ENCODE results near the gene AK2. TPM values are rescaled to one million over a fixed set of nuclear protein-coding genes. Genes with fewer than 3 reads are reported as not detected.

The AK2 gene
- total and polyA plus RNA-seq, 2 donors (not counting 1 experiment from before 2014, with no cell fraction given): 62.6 to 141 TPM

- no peaks in the 10 kb centered on the region for H3K79me2 ChIP-seq (ENCODE audit: control insufficient read depth, insufficient read depth, low read length)
- no peaks in the 10 kb centered on the region for H3K9me3 ChIP-seq (ENCODE audit: control insufficient read depth, insufficient read depth, low read depth, low read length)
- no peak overlapping the region for H3K4me2 ChIP-seq (ENCODE audit: extremely low read depth, insufficient read depth, low read length)
- no peaks in the 10 kb centered on the region for H3K36me3 ChIP-seq (ENCODE audit: control insufficient read depth, insufficient read depth, low read length)
- no peak overlapping the region for H3K4me3 ChIP-seq (replicated peaks in 1 of 4; ENCODE audit: control extremely low read depth in 1 of 4, insufficient read depth in 1 of 4, low read depth in 3 of 4, low read length in 4 of 4)
- DNase-seq (ENCODE audit: low read depth in 2 of 2): no peak
- H3K9ac ChIP-seq (ENCODE audit: insufficient read depth, low read length): no peak overlapping the region
- peaks cover 19% of the 10 kb centered on the region for H3K4me1 ChIP-seq (ENCODE audit: control insufficient read depth, extremely low read depth, insufficient read depth, low read length)
- no peak overlapping the region for H3K27ac ChIP-seq (ENCODE audit: insufficient read depth, low read length)
- H2AFZ ChIP-seq (ENCODE audit: low read length): no peak overlapping the region
- H4K20me1 ChIP-seq (ENCODE audit: control insufficient read depth, extremely low read depth, insufficient read depth, low read length): no peaks in the 10 kb centered on the region
- no peak for TF ChIP-seq EZH2 (IDR thresholded peaks at IDR 0.05; ENCODE audit: low read length, missing control alignments)
- no peak for TF ChIP-seq CTCF (conservative IDR thresholded peaks at IDR 0.05 in 1 of 2, IDR thresholded peaks at IDR 0.05 in 1 of 2; ENCODE audit: low read depth in 1 of 2, low read length in 2 of 2)
- no peaks in the 10 kb centered on the region for H3K27me3 ChIP-seq (ENCODE audit: control insufficient read depth, insufficient read depth, low read length)
These were observed 51.5 kb downstream of the AK2 start for GRCh38 chr1:32985226-32985625.

DNA sequence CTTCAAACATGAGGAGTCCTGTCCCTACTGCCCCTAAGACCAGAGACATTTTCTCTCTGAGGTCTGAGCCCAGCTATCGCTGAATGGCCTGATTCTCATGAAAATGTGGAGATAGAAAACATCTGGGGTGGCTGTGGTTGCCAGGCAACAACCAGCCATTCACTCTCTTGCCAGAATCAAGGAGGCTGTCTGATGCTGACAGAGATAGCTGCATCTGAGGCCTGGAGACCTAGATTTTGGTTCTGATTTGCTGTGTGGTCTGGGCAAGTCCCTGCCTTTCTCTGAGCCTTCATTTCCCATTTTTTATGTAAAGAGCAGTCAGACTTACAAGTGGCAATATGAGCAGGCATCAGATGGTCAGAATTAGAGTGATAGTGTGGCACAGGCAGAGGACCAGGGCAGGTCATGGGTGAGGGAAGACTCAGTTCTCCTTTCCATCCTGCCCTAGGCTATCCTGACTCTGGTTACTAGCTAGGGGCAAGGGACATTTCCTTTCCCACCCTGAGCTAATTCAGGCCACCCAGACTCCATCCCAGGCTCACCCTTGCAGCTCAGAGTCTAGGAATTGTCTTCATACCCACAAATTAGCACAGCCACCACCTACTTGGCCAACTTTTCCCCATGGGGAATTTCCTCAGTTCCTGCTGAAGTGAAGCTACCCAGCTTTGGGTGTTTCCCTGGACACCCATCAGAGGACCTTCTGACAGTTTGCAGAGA, 52.1 kb downstream of the AK2 start:
- Histone ChIP-seq H3K27ac (ENCODE audit: insufficient read depth, low read length) (peak overlapping the region; percentile 68), H3K9ac (ENCODE audit: insufficient read depth, low read length) (no peak overlapping the region), H2AFZ (ENCODE audit: low read length) (no peak overlapping the region)

GRCh38 chr1:32984090-32984454, 52.6 kb downstream of the AK2 start:
- Histone ChIP-seq H3K4me2 (ENCODE audit: extremely low read depth, insufficient read depth, low read length) (peak overlapping the region; percentile 56), H3K27ac (ENCODE audit: insufficient read depth, low read length) (peak overlapping the region; percentile 68), H3K27me3 (ENCODE audit: control insufficient read depth, insufficient read depth, low read length) (no peaks in the 10 kb centered on the region), H3K4me1 (ENCODE audit: control insufficient read depth, extremely low read depth, insufficient read depth, low read length) (peaks cover 13% of the 10 kb centered on the region), H3K9ac (ENCODE audit: insufficient read depth, low read length) (no peak overlapping the region), H4K20me1 (ENCODE audit: control insufficient read depth, extremely low read depth, insufficient read depth, low read length) (no peaks in the 10 kb centered on the region), H3K9me3 (ENCODE audit: control insufficient read depth, insufficient read depth, low read depth, low read length) (no peaks in the 10 kb centered on the region), H3K36me3 (ENCODE audit: control insufficient read depth, insufficient read depth, low read length) (no peaks in the 10 kb centered on the region), H2AFZ (ENCODE audit: low read length) (no peak overlapping the region), H3K79me2 (ENCODE audit: control insufficient read depth, insufficient read depth, low read length) (no peaks in the 10 kb centered on the region), H3K4me3 (replicated peaks in 1 of 4; ENCODE audit: control extremely low read depth in 1 of 4, insufficient read depth in 1 of 4, low read depth in 3 of 4, low read length in 4 of 4) (no peak overlapping the region)
- peak in 1 of 2 donors; percentile 52 for DNase-seq (ENCODE audit: low read depth in 2 of 2)
- TF ChIP-seq EZH2 (IDR thresholded peaks at IDR 0.05; ENCODE audit: low read length, missing control alignments): no peak
- TF ChIP-seq CTCF (conservative IDR thresholded peaks at IDR 0.05 in 1 of 2, IDR thresholded peaks at IDR 0.05 in 1 of 2; ENCODE audit: low read depth in 1 of 2, low read length in 2 of 2): no peak

More for the DNA sequence above, 52.1 kb downstream of the AK2 start:
- Histone ChIP-seq H3K9me3 (ENCODE audit: control insufficient read depth, insufficient read depth, low read depth, low read length) (no peaks in the 10 kb centered on the region), H3K27me3 (ENCODE audit: control insufficient read depth, insufficient read depth, low read length) (no peaks in the 10 kb centered on the region), H3K4me2 (ENCODE audit: extremely low read depth, insufficient read depth, low read length) (peak overlapping the region; percentile 56), H3K36me3 (ENCODE audit: control insufficient read depth, insufficient read depth, low read length) (no peaks in the 10 kb centered on the region), H3K4me3 (replicated peaks in 1 of 4; ENCODE audit: control extremely low read depth in 1 of 4, insufficient read depth in 1 of 4, low read depth in 3 of 4, low read length in 4 of 4) (no peak overlapping the region), H4K20me1 (ENCODE audit: control insufficient read depth, extremely low read depth, insufficient read depth, low read length) (no peaks in the 10 kb centered on the region), H3K4me1 (ENCODE audit: control insufficient read depth, extremely low read depth, insufficient read depth, low read length) (peaks cover 15% of the 10 kb centered on the region), H3K79me2 (ENCODE audit: control insufficient read depth, insufficient read depth, low read length) (no peaks in the 10 kb centered on the region)
- peak; percentile 41 to 73 for DNase-seq (ENCODE audit: low read depth in 2 of 2)
- TF ChIP-seq CTCF (conservative IDR thresholded peaks at IDR 0.05 in 1 of 2, IDR thresholded peaks at IDR 0.05 in 1 of 2; ENCODE audit: low read depth in 1 of 2, low read length in 2 of 2) (no peak), EZH2 (IDR thresholded peaks at IDR 0.05; ENCODE audit: low read length, missing control alignments) (no peak)

Measured in fibroblast of lung (primary cell).